Measurements from ENCODE around the gene VEZF1.

VEZF1 gene

DNA sequence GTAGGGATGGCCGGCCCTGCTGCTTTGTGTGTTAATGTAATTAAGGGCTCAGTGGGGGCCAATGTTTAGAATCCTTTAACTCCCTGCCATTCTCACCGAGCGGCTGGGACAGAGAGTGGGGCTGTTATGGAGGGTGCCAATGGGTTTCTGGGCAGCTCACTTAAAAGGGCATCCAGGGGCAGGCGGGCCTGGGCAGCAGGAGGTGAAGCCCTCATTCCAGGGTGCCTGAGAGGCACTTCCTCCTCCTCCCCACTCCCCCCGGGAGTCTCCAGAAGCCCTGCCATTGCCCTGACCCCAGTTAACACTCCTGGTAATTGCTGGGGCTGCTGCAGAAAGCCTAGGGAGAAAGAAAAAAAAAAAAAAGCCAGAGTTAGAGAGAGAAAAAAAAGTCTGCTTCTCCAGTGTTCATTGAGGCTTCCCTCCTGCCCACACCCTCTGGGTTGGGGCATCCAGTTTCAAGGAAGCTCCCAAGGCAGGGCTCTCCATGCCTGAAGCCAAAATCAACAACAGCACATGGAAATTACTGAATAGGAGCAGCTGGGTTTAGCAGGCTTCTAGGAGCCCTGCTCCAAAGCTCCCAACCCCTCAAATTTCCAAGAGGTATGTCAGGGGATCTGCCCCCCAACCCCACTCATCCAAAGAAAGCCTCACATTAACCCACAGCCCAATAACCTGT is 60.9 kb downstream of the VEZF1 start:
- H3K27me3 ChIP-seq (ENCODE audit: control insufficient read depth, insufficient read depth, low read length), result no peaks in the 10 kb centered on the region
- no peaks in the 10 kb centered on the region for H3K36me3 ChIP-seq (ENCODE audit: control insufficient read depth, insufficient read depth, low read length)
- H3K9me3 ChIP-seq (ENCODE audit: control insufficient read depth, low read length), result no peaks in the 10 kb centered on the region
- peak overlapping the region; percentile 35 for H3K9ac ChIP-seq (ENCODE audit: low read length)
- no peak overlapping the region for H3K4me3 ChIP-seq (ENCODE audit: low read length)
- peaks cover 18% of the 10 kb centered on the region for H3K4me1 ChIP-seq (ENCODE audit: control insufficient read depth, insufficient read depth, low read length)

DNA sequence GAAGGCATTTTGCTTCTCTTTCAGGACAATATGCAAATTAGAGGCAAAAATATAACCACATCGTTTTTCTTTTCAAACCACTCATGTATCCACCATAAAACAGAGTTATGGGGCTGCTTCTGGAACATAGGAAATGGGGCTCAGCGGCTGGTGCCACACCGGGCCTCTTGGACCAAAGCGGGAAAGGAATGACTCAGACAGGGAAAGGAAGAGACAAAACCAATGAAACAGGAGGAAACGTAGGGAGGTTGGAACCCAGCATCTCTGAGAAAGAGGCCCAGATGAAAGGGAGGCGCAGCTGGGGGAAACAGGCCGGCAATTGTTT is 61.4 kb downstream of the VEZF1 start:
- H3K36me3 ChIP-seq (ENCODE audit: control insufficient read depth, insufficient read depth, low read length), result no peaks in the 10 kb centered on the region
- H3K9ac ChIP-seq (ENCODE audit: low read length), result no peak overlapping the region
- peaks cover 23% of the 10 kb centered on the region for H3K4me1 ChIP-seq (ENCODE audit: control insufficient read depth, insufficient read depth, low read length)
- H3K9me3 ChIP-seq (ENCODE audit: control insufficient read depth, low read length), result no peaks in the 10 kb centered on the region
- no peak overlapping the region for H3K4me3 ChIP-seq (ENCODE audit: low read length)
- no peaks in the 10 kb centered on the region for H3K27me3 ChIP-seq (ENCODE audit: control insufficient read depth, insufficient read depth, low read length)

DNA sequence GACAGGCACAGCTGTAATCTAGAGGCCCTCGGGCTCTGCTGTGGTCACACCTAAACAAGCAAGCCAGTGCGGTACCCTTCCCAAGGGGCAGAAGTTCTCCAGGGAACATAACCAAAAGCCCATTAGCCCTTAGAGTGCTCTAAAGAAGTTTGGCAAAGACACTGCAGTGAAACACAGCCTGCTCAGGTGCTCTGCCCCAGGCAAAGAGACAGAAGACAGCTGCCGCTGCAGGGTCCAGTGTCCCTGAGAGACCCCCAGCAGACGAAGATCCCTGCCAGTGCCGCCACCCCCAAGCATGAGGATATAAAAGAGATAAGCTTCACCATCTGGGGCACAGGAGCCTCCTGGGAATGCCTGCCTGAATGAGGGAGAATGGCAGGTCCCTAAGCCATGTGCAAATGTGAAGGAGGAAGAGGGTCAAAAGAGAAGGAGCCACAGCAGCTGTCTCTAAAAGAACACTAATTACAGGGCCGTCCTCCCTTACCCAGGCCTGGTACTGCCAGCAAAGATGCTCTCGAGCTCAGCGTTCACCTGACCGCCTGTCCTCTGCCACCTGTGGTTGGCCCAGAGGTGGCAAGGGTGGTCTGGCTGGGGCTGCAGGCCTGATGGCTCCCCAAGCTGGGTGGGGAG is 62.6 kb downstream of the VEZF1 start:
- Histone ChIP-seq H3K9me3 (ENCODE audit: control insufficient read depth, low read length) (no peaks in the 10 kb centered on the region), H3K4me1 (ENCODE audit: control insufficient read depth, insufficient read depth, low read length) (peaks cover 34% of the 10 kb centered on the region), H3K9ac (ENCODE audit: low read length) (no peak overlapping the region), H3K27me3 (ENCODE audit: control insufficient read depth, insufficient read depth, low read length) (no peaks in the 10 kb centered on the region), H3K4me3 (ENCODE audit: low read length) (no peak overlapping the region), H3K36me3 (ENCODE audit: control insufficient read depth, insufficient read depth, low read length) (no peaks in the 10 kb centered on the region)

DNA sequence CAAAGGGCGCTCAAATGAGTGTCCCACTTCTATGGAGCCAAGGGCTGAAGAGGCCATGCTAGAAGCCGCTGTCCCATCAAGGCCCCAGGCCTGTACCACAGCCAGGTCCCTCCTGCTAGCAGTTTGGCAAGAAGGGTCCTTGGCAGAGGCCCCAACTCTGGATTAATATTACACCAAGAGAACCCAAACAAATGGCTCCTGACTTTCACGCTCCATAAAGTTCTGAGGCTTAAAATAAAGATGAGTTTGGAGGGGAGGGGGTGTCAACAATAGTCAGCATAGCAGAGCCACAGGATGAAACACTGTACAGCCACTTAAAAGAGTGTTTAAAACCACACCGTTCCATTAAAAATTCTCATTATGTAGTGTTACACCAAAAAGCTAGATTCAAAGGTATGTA is 63.4 kb downstream of the VEZF1 start:
- no peak overlapping the region for H3K4me3 ChIP-seq (ENCODE audit: low read length)
- H3K27me3 ChIP-seq (ENCODE audit: control insufficient read depth, insufficient read depth, low read length), result no peaks in the 10 kb centered on the region
- no peak overlapping the region for H3K9ac ChIP-seq (ENCODE audit: low read length)
- no peaks in the 10 kb centered on the region for H3K9me3 ChIP-seq (ENCODE audit: control insufficient read depth, low read length)
- peaks cover 38% of the 10 kb centered on the region for H3K4me1 ChIP-seq (ENCODE audit: control insufficient read depth, insufficient read depth, low read length)
- H3K36me3 ChIP-seq (ENCODE audit: control insufficient read depth, insufficient read depth, low read length), result no peaks in the 10 kb centered on the region

Measured in mucosa of stomach (tissue), 1 donor.